Measurements from ENCODE around the gene NEGR1.

The NEGR1 gene

GRCh38 chr1:71424536-71424935, 857.8 kb downstream of the NEGR1 start:
- no peak for DNase-seq

DNA sequence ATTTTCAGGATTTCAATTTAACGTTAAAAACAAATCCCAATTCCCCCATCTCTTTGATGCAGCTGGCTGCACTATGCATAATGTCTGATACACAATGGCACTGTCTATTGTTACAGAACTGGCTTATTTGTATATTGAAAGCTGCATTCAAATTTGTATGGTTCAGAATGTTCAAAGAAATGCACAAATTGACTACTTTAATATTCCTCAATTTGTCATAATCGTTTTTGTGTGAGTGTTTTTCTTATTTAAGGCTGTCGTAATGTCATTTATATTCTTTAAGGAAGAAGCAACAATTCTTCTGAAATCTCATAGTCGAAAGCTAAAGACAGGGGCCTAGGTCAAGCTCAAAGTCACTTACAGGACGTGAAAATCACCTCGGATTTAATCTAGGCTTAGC, 860.1 kb downstream of the NEGR1 start:
- no peak for DNase-seq

DNA sequence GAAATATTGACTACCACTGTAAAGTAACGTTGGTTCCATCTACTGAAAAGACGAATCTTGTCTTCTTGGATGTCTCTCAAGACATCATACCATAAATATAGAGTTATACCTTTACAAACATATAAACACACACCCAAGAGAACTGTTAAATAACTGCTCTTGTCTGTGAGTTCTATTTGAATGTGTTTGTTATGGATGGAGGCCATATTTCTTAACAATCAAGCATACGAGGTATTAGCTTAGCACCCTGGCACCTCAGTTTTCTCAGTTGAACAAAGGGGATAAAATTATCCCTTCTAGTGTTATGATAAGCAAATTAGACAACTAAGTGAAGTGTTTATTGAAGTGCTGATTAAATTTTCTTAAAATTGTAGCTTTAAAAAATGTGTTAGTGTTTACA, 864.9 kb downstream of the NEGR1 start:
- no peak for DNase-seq

GRCh38 chr1:71414179-71414578, 868.2 kb downstream of the NEGR1 start:
- DNase-seq, result no peak

- no peak for DNase-seq
Measured at GRCh38 chr1:71413441-71414175, 868.7 kb downstream of the NEGR1 start.

GRCh38 chr1:71400050-71400449, 882.3 kb downstream of the NEGR1 start:
- no peak for DNase-seq

- no peak for DNase-seq
Measured at GRCh38 chr1:71399594-71399993, 882.7 kb downstream of the NEGR1 start.

DNA sequence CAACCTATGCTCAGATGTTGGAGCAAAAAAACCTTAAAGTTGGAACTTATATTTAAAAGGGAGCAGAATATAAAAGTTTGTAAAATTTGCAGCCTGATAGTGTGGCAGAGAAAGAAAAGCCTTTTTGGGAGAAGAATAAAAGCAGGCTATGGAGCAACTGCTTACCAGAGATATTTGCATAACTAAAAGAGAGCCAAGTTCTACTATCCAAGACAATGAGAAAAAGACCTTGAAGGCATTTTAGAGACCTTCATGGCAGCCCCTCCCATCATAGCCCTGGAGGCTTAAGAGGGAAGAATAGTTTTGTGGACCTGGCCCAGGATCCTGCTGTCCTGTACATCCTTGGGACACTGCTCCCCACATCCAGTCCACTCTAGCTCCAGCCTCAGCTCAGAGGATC, 889.0 kb downstream of the NEGR1 start:
- no peak for DNase-seq

DNA sequence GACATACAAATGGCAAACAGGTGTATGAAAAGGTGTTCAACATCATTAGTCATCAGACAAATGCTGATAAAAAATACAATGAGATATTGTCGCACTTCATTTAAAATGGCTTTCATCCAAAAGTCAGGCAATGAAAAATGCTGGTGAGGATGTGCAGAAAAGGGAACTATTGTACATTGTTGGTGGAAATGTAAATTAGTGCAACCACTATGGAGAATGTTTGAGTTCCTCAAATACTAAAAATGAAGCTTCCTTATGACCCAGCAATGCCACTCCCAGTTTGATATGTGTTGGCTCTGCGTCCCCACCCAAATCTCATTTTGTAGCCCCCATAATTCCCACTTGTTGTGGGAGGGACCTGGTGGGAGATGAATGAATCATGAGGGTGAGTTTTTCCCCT, 891.8 kb downstream of the NEGR1 start:
- DNase-seq, result no peak

GRCh38 chr1:71377886-71378285, 904.5 kb downstream of the NEGR1 start:
- no peak for DNase-seq

- no peak for DNase-seq
Measured at GRCh38 chr1:71372496-71372895, 909.8 kb downstream of the NEGR1 start.

DNA sequence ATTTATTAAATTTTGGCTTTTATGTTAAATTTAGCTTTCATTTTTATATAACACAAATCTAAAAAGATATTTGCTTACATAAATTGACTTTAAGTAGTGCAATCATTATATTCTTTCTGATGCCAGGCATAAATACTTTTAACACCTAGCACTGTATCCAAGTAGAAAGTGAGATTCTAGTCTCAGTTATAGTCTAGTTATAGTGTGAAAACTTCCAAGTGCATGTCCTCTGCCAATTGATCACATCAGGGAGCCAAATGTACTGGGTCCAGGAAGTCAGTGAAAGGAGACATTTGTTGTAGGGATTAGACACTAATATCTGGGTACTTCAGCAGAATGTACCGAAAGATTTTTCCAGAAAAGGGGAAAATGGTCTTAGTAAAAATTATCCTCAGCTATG, 910.8 kb downstream of the NEGR1 start:
- no peak for DNase-seq

DNA sequence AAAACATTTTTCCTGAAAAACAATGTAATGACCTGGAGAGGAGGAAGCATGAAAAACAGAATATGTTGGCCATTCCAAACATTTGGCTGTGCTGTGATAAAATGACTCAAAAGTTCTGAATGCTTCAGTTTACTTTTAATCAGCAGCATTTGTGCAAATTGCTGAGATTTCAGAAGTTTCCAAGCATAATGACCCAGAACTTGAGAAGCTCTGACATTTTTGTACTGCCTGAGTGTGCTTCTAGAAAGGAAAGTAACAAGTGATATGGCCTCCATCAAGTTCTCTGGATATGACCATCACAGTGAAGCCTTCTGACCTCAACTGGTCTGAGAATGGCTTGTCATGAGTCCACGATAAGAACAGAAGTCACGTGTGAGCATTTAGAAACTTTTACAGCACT, 918.1 kb downstream of the NEGR1 start:
- no peak for DNase-seq

DNA sequence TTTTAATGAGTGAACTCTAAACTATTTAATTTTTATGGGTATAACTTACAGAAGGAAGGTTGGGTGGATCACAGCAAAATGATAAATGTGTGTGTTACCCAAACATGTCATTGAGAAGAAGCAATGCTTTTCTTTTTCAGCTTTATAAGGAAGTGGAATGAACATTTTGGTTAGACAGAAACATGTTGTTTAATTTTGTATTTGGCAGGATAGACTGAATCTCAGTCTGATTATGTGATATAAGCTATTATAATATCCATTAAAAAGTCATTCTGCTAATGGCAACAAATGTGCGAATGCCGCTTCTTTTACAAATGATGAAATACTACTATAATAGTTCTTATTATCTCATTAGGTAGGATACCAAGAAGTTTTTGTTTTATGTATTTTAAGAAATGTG, 919.6 kb downstream of the NEGR1 start:
- no peak for DNase-seq

- DNase-seq, result no peak
Measured at GRCh38 chr1:71362076-71362475, 920.3 kb downstream of the NEGR1 start.

DNA sequence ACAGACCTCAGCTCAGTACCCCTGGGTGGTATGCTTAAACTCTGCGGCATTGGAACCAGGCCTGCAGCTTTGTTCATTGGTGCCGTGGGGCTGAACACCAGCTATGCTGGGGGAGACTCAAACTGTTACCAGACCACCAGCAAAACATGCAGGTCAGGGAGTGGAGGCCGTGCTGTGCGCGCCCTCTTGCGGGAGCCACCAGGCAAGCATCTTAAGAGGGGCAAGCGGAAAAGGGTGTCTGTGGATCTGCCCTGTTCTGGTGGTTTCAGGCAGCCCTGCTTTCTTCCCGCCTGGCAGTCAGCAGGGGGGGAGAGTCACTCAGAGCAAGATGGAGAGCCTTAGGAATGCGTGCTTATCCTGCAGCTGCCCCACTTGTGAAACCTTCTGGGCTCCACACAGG, 924.6 kb downstream of the NEGR1 start:
- DNase-seq, result no peak

- DNase-seq, result no peak
Measured at GRCh38 chr1:71351438-71351837, 930.9 kb downstream of the NEGR1 start.

GRCh38 chr1:71350805-71351204, 931.5 kb downstream of the NEGR1 start:
- DNase-seq, result no peak

DNA sequence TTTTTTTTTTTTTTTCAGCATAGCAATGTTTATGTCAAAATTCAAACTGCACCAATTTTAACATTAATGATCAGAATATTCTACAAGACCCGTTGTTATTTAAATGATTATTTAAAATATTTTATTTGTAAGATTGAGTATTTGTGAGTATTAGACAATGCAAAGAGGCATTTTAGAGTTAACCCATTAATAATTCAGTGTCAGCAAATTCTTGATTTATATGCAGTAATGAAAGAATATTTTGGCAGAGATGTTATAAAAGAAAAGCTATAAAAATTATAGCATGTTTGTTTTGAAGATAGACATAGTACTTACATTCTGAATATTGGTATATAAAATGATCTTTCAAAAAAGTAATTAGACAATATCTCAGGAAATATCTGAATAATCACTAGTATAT, 932.0 kb downstream of the NEGR1 start:
- DNase-seq, result no peak
